ENCODE measurements around the gene MYL6B. TPM values are rescaled to one million over a fixed set of nuclear protein-coding genes. Genes with fewer than 3 reads are reported as not detected.

MYL6B gene
- total RNA-seq, 3 donors from 2014 or later, result 29.6 to 52.8 (median 43.2) TPM

GRCh38 chr12:56104815-56105608 is 47.4 kb upstream of the MYL6B start:
- DNase-seq (ENCODE audit: low spot score in 2 of 2), result no peak
- Histone ChIP-seq H3K9me3 (no peaks in the 10 kb centered on the region), H3K27ac (peak overlapping the region; percentile 88 to 94), H3K27me3 (no peaks in the 10 kb centered on the region), H3K4me3 (peak overlapping the region; percentile 71 to 79 (median 73)), H3K36me3 (no peaks in the 10 kb centered on the region), H3K4me1 (peaks cover 0 to 10% of the 10 kb centered on the region in 2 donors)
- intact Hi-C loops (cut with DNase I; ENCODE audit: low total_unique reads), result no loop called here
- TF ChIP-seq CTCF (IDR thresholded peaks at IDR 0.05), result no peak
- TF ChIP-seq POLR2AphosphoS5 (IDR thresholded peaks at IDR 0.05), result no peak
- no peak for TF ChIP-seq POLR2A (IDR thresholded peaks at IDR 0.05)

- Histone ChIP-seq H3K4me3 (peak overlapping the region; percentile 71 to 79 (median 73)), H3K9me3 (no peaks in the 10 kb centered on the region), H3K36me3 (peaks cover 3% of the 10 kb centered on the region), H3K27ac (peak overlapping the region in 1 of 2 donors; percentile 88), H3K27me3 (no peaks in the 10 kb centered on the region), H3K4me1 (peaks cover 0 to 10% of the 10 kb centered on the region in 2 donors)
- TF ChIP-seq CTCF (IDR thresholded peaks at IDR 0.05), result no peak
- TF ChIP-seq POLR2A (IDR thresholded peaks at IDR 0.05), result no peak
- TF ChIP-seq POLR2AphosphoS5 (IDR thresholded peaks at IDR 0.05), result no peak
- intact Hi-C loops (cut with DNase I; ENCODE audit: low total_unique reads), result no loop called here
- DNase-seq (ENCODE audit: low spot score in 2 of 2), result no peak
Observed at GRCh38 chr12:56105609-56105902, 46.8 kb upstream of the MYL6B start.

GRCh38 chr12:56107242-56107641 is 45.1 kb upstream of the MYL6B start:
- no peak for TF ChIP-seq POLR2AphosphoS5 (IDR thresholded peaks at IDR 0.05)
- no peak for TF ChIP-seq CTCF (IDR thresholded peaks at IDR 0.05)
- peaks cover 0 to 10% of the 10 kb centered on the region in 2 donors for H3K4me1 ChIP-seq
- no peaks in the 10 kb centered on the region for H3K27me3 ChIP-seq
- DNase-seq (ENCODE audit: low spot score in 2 of 2), result no peak
- no peak overlapping the region for H3K27ac ChIP-seq
- peaks cover 7% of the 10 kb centered on the region for H3K36me3 ChIP-seq
- H3K9me3 ChIP-seq, result no peaks in the 10 kb centered on the region
- H3K4me3 ChIP-seq, result no peak overlapping the region
- intact Hi-C loops (cut with DNase I; ENCODE audit: low total_unique reads), result no loop called here

GRCh38 chr12:56110571-56110970 is 41.8 kb upstream of the MYL6B start:
- intact Hi-C loops (cut with DNase I; ENCODE audit: low total_unique reads), result no loop called here
- no peak overlapping the region for H3K4me3 ChIP-seq
- TF ChIP-seq CTCF (IDR thresholded peaks at IDR 0.05) (no peak), POLR2A (IDR thresholded peaks at IDR 0.05) (no peak), POLR2AphosphoS5 (IDR thresholded peaks at IDR 0.05) (no peak)
- peaks cover 0 to 7% of the 10 kb centered on the region in 2 donors for H3K4me1 ChIP-seq
- no peak for DNase-seq (ENCODE audit: low spot score in 2 of 2)
- H3K27ac ChIP-seq, result no peak overlapping the region
- H3K36me3 ChIP-seq, result peaks cover 7% of the 10 kb centered on the region
- H3K27me3 ChIP-seq, result no peaks in the 10 kb centered on the region
- H3K9me3 ChIP-seq, result no peaks in the 10 kb centered on the region

GRCh38 chr12:56114084-56114483 is 38.3 kb upstream of the MYL6B start:
- H3K36me3 ChIP-seq, result peaks cover 7% of the 10 kb centered on the region
- H3K4me1 ChIP-seq, result no peaks in the 10 kb centered on the region
- no peaks in the 10 kb centered on the region for H3K9me3 ChIP-seq
- no peak overlapping the region for H3K4me3 ChIP-seq
- H3K27ac ChIP-seq, result no peak overlapping the region
- TF ChIP-seq POLR2A (IDR thresholded peaks at IDR 0.05) (no peak), CTCF (IDR thresholded peaks at IDR 0.05) (no peak), POLR2AphosphoS5 (IDR thresholded peaks at IDR 0.05) (no peak)
- DNase-seq (ENCODE audit: low spot score in 2 of 2), result no peak
- H3K27me3 ChIP-seq, result no peaks in the 10 kb centered on the region
- intact Hi-C loops (cut with DNase I; ENCODE audit: low total_unique reads), result no loop called here

All from breast epithelium (tissue), 4 donors.